Uterus (tissue), 2 donors: Measurements from ENCODE around the gene LIMS2.

Experiments used
- CTCF ChIP-seq, 4 experiments: fragments of 200-600 bp in 2 of 4; fragments of 450-650 bp in 2 of 4; sonication (generic) in 2 of 4; IDR thresholded peaks; one replicate each; pipeline ENCODE4 v1.5.1; 2016 to 2019; ENCODE audit warnings: antibody characterized with exemption in 4 of 4, mild to moderate bottlenecking in 2 of 4, moderate library complexity in 1 of 4
- POLR2A ChIP-seq, 2 donors: fragments of 450-650 bp; IDR thresholded peaks; one replicate each; pipeline ENCODE4 v1.6.1; 2016; ENCODE audit warnings: antibody characterized with exemption in 2 of 2, mild to moderate bottlenecking in 1 of 2, moderate library complexity in 1 of 2

- no peak for TF ChIP-seq CTCF (IDR thresholded peaks at IDR 0.05)
- TF ChIP-seq POLR2A (IDR thresholded peaks at IDR 0.05): no peak
These were observed 52.6 kb downstream of the LIMS2 start for GRCh38 chr2:127622561-127623387.
